IMR-90 (cell line): ENCODE measurements around the gene AGTR1. TPM values are rescaled to one million over a fixed set of nuclear protein-coding genes. Genes with fewer than 3 reads are reported as not detected.

Experiments used
- ATAC-seq: fragments of 200-7000 bp; cut with Tn5 transposase; 2 replicates; pipeline ENCODE4 v1.9.1; 2020; ENCODE audit warnings: low read depth, mild to moderate bottlenecking, moderate library complexity
- BruUV-seq: library from RNA; stranded (reverse); fragments of 400-500 nt; replicated peaks from 2 replicates; lab custom pipeline; 2021; lab: Mats Ljungman, UMichigan
- CTCF ChIA-PET: fragments of 300-600 bp; formaldehyde crosslinking; extraction: SDS; loops from one replicate; lab custom pipeline; 2021; ENCODE audit warnings: antibody characterized with exemption; lab: Yijun Ruan, JAX
- POLR2A ChIA-PET: fragments of 300-600 bp; sonication (Branson Sonifier 250); formaldehyde crosslinking; loops from one replicate; lab custom pipeline; 2022; ENCODE audit warnings: antibody characterized with exemption; ENCODE audit not compliant: unreplicated experiment; lab: Charles Lee
- DNase-seq: peaks from one replicate; pipeline ENCODE4 v3.0.0; 2013
- H2AFZ ChIP-seq: replicated peaks from 2 replicates; pipeline ENCODE3; 2013; ENCODE audit warnings: low read length, mild to moderate bottlenecking; ENCODE audit not compliant: poor library complexity
- H2AK5ac ChIP-seq: 2 replicates; pipeline ENCODE4 v1.6.1; 2013; ENCODE audit warnings: low read depth, low read length, inconsistent platforms
- H2AK9ac ChIP-seq: replicated peaks from 2 replicates; pipeline ENCODE3; 2013; ENCODE audit warnings: mild to moderate bottlenecking, low read depth, low read length, moderate library complexity; ENCODE audit not compliant: poor library complexity
- H2BK120ac ChIP-seq: 2 replicates; pipeline ENCODE4 v1.6.1; 2013; ENCODE audit warnings: low read depth, low read length, inconsistent platforms
- H2BK15ac ChIP-seq: 3 replicates; pipeline ENCODE4 v1.6.1; 2013; ENCODE audit warnings: low read depth, low read length, inconsistent platforms
- H2BK20ac ChIP-seq: 2 replicates; pipeline ENCODE4 v1.6.1; 2013; ENCODE audit warnings: low read depth, mild to moderate bottlenecking, inconsistent platforms, low read length, moderate library complexity
- H2BK5ac ChIP-seq: 2 replicates; pipeline ENCODE4 v1.6.1; 2013; ENCODE audit warnings: mild to moderate bottlenecking, low read depth, low read length, inconsistent platforms; ENCODE audit not compliant: poor library complexity, severe bottlenecking
- H3K14ac ChIP-seq: replicated peaks from 2 replicates; pipeline ENCODE4 v1.6.1; 2013; ENCODE audit warnings: low read depth, low read length, inconsistent platforms
- H3K18ac ChIP-seq: 2 replicates; pipeline ENCODE4 v1.6.1; 2013; ENCODE audit warnings: low read depth, low read length, control low read depth
- H3K23ac ChIP-seq: 2 replicates; pipeline ENCODE4 v1.6.1; 2013; ENCODE audit warnings: low read depth, low read length, inconsistent platforms
- H3K27ac ChIP-seq: 2 replicates; pipeline ENCODE4 v1.5.1; 2013; ENCODE audit warnings: mild to moderate bottlenecking, control low read depth, low read length; ENCODE audit not compliant: insufficient read depth
- H3K27me3 ChIP-seq: 2 replicates; pipeline ENCODE4 v1.6.1; 2013; ENCODE audit warnings: low read length; ENCODE audit not compliant: control insufficient read depth, insufficient read depth
- H3K36me3 ChIP-seq: 2 replicates; pipeline ENCODE4 v1.6.1; 2013; ENCODE audit warnings: low read length, mixed read lengths; ENCODE audit not compliant: control insufficient read depth, insufficient read depth
- H3K4ac ChIP-seq: 2 replicates; pipeline ENCODE4 v1.6.1; 2013; ENCODE audit warnings: low read depth, low read length, inconsistent platforms
- H3K4me1 ChIP-seq: 2 replicates; pipeline ENCODE4 v1.6.1; 2013; ENCODE audit warnings: low read length, mixed read lengths; ENCODE audit not compliant: control insufficient read depth, insufficient read depth
- H3K4me2 ChIP-seq: 2 replicates; pipeline ENCODE4 v1.6.1; 2013; ENCODE audit warnings: low read depth, mild to moderate bottlenecking, control low read depth, low read length, moderate library complexity
- H3K4me3 ChIP-seq: 2 replicates; pipeline ENCODE4 v1.5.1; 2013; ENCODE audit warnings: low read depth, mild to moderate bottlenecking, control low read depth, low read length, moderate library complexity; ENCODE audit not compliant: insufficient read depth
- H3K56ac ChIP-seq: 2 replicates; pipeline ENCODE4 v1.6.1; 2013; ENCODE audit warnings: low read length, inconsistent platforms; ENCODE audit not compliant: insufficient read depth; ENCODE audit errors: extremely low read depth
- H3K79me1 ChIP-seq, 2 experiments: 2 replicates each; pipeline ENCODE4 v1.6.1; 2013; ENCODE audit warnings: low read length in 2 of 2, inconsistent platforms in 1 of 2, low read depth in 1 of 2
- H3K9ac ChIP-seq: 2 replicates; pipeline ENCODE4 v1.6.1; 2013; ENCODE audit warnings: low read depth, low read length, control low read depth
- H3K9me1 ChIP-seq: 2 replicates; pipeline ENCODE4 v1.6.1; 2013; ENCODE audit warnings: low read length, inconsistent platforms; ENCODE audit not compliant: insufficient read depth
- H3K9me3 ChIP-seq: 2 replicates; pipeline ENCODE4 v1.6.1; 2013; ENCODE audit warnings: low read length; ENCODE audit not compliant: control insufficient read depth, insufficient read depth
- H4K20me1 ChIP-seq: 2 replicates; pipeline ENCODE4 v1.6.1; 2013; ENCODE audit warnings: low read length, inconsistent platforms; ENCODE audit not compliant: insufficient read depth
- H4K5ac ChIP-seq: 2 replicates; pipeline ENCODE4 v1.6.1; 2013; ENCODE audit warnings: mild to moderate bottlenecking, low read depth, low read length, control low read depth
- H4K8ac ChIP-seq, 2 experiments: 2 replicates each; pipeline ENCODE4 v1.6.1; 2013; ENCODE audit warnings: low read depth in 2 of 2, low read length in 2 of 2, control low read depth in 1 of 2, inconsistent platforms in 1 of 2
- H4K91ac ChIP-seq: 2 replicates; pipeline ENCODE4 v1.6.1; 2013; ENCODE audit warnings: low read depth, low read length, inconsistent platforms; ENCODE audit not compliant: insufficient read depth
- CHD1 ChIP-seq: IDR thresholded peaks from 2 replicates; pipeline ENCODE4 v1.6.1; 2012; ENCODE audit warnings: low read depth, low read length, improper control_type of control experiment
- MAZ ChIP-seq: IDR thresholded peaks from 2 replicates; pipeline ENCODE4 v1.6.1; 2012; ENCODE audit warnings: low read depth, mild to moderate bottlenecking, low read length, improper control_type of control experiment, moderate library complexity, borderline replicate concordance
- MXI1 ChIP-seq: IDR thresholded peaks from 2 replicates; pipeline ENCODE4 v1.6.1; 2012; ENCODE audit warnings: low read depth, mild to moderate bottlenecking, low read length, moderate library complexity, borderline replicate concordance
- POLR2A ChIP-seq: IDR thresholded peaks from 2 replicates; pipeline ENCODE4 v1.6.1; 2012; ENCODE audit warnings: mild to moderate bottlenecking, low read depth, low read length
- RFX5 ChIP-seq: IDR thresholded peaks from 2 replicates; pipeline ENCODE4 v1.8.0; 2012; ENCODE audit warnings: low read depth, mild to moderate bottlenecking, low read length, moderate library complexity
- SMC3 ChIP-seq: fragments of 150-350 bp; IDR thresholded peaks from 2 replicates; pipeline ENCODE4 v1.6.1; 2016; ENCODE audit warnings: low read depth, mild to moderate bottlenecking, antibody characterized with exemption, low read length, moderate library complexity
- WGBS, 2 experiments: methylation state at CpG; one replicate each; pipeline versions ENCODE4 v1.1.5 to v1.1.7; 2013; ENCODE audit warnings: missing lambda C conversion rate in 2 of 2; ENCODE audit not compliant: insufficient read length in 1 of 2; ENCODE audit errors: extremely low coverage in 2 of 2; 5-methylcytosine and 5-hydroxymethylcytosine counted together
- dilution Hi-C: fragments of 300-500 bp; cut with HindIII; formaldehyde crosslinking; loops from one replicate; pipeline ENCODE4 v1.14.3; 2018; ENCODE audit warnings: low sequenced_read_pairs; ENCODE audit not compliant: unreplicated experiment
- in situ Hi-C: fragments of 300-500 bp; cut with MboI; formaldehyde crosslinking; loops from 3 replicates; pipeline ENCODE4 v1.14.3; 2019; ENCODE audit warnings: low sequenced_read_pairs, inconsistent platforms, mixed read lengths
- intact Hi-C: fragments of 100-400 bp; cut with micrococcal nuclease; formaldehyde crosslinking; loops from 2 replicates; pipeline ENCODE4 v1.10.0; 2022
- microRNA-seq, 2 experiments: library from miRNA; stranded (forward) in 1 of 2; unstranded in 1 of 2; fragments of 10-50 nt in 1 of 2; fragments of <30 nt in 1 of 2; gene quantifications in 1 of 2; microRNA quantifications in 1 of 2; one replicate each; pipeline versions ENCODE3 to v1.1.0; 2013 to 2020; ENCODE audit not compliant: insufficient read depth in 1 of 2, insufficient read length in 1 of 2, unreplicated experiment in 1 of 2
- polyA plus RNA-seq, 3 experiments: library from polyadenylated mRNA; depleted of rRNA; stranded (reverse); fragments of >200 nt; gene quantifications; 2 replicates each; pipeline ENCODE4 v1.2.3, GENCODE V29; 2012; ENCODE audit warnings: low replicate concordance in 1 of 3
- small RNA-seq, 5 experiments: library from RNA; depleted of rRNA; stranded (forward); fragments of <200 nt; gene quantifications; one replicate each; pipeline ENCODE3, GENCODE V24; 2012
- total RNA-seq: library from RNA; depleted of rRNA; stranded (reverse); fragments of >200 nt; gene quantifications from 2 replicates; pipeline ENCODE4 v1.2.3, GENCODE V29; 2012; rRNA removed
- TF ChIP-seq, protein P1 (sequence below): fragments of 150-350 bp; IDR thresholded peaks from 2 replicates; pipeline ENCODE4 v1.6.1; 2017; ENCODE audit warnings: mild to moderate bottlenecking, antibody characterized with exemption, low read length, low read depth

Gene AGTR1
- total and polyA plus RNA-seq, 2 of the 4 experiments (the other 2 are of a cell fraction) = 2.2 to 2.7 TPM

DNA sequence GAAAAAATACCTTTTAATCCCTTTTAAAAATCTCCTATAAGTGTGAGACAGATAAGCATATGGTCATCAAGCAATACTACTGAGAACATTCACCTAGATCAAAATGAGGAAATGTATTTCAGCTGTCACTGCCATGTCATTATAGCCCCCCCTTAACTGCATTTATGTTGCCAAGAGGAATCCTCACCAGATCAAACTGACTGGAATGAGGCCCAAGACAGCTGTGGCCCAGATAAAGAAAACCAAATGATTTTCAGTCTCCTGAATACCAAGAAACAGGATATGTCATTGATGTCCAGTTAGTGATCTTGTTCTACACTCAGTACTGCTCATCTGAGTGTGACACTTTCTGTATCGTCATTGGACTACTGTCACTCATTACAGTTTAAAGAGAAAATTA is 94.8 kb downstream of the AGTR1 start:
- no peak overlapping the region for H2AK9ac ChIP-seq
- no CpG with 5 or more reads among the region's 1 CpG for WGBS, 2 experiments
- H4K91ac ChIP-seq = no peak overlapping the region
- no peak overlapping the region for H3K27ac ChIP-seq
- H3K79me1 ChIP-seq = no peaks in the 10 kb centered on the region
- no peaks in the 10 kb centered on the region for H3K9me3 ChIP-seq
- no peak overlapping the region for H3K4me3 ChIP-seq
- DNase-seq (no peak), ATAC-seq (no peak)
- no peak overlapping the region for H3K4ac ChIP-seq
- no peaks in the 10 kb centered on the region for H3K9me1 ChIP-seq
- H3K4me2 ChIP-seq = no peak overlapping the region
- no peak overlapping the region for H2BK120ac ChIP-seq
- H4K5ac ChIP-seq = no peak overlapping the region
- intact Hi-C loops = no loop called here
- no peak overlapping the region for H2AFZ ChIP-seq
- H3K4me1 ChIP-seq = no peaks in the 10 kb centered on the region
- CTCF ChIA-PET = no interaction called here
- dilution Hi-C loops = no loop called here
- no peak overlapping the region for H3K14ac ChIP-seq
- TF ChIP-seq MAZ (no peak), CHD1 (no peak), MXI1 (no peak), POLR2A (no peak), RFX5 (no peak), SMC3 (no peak)
- TF ChIP-seq, protein P1, sequence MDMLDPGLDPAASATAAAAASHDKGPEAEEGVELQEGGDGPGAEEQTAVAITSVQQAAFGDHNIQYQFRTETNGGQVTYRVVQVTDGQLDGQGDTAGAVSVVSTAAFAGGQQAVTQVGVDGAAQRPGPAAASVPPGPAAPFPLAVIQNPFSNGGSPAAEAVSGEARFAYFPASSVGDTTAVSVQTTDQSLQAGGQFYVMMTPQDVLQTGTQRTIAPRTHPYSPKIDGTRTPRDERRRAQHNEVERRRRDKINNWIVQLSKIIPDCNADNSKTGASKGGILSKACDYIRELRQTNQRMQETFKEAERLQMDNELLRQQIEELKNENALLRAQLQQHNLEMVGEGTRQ = no peak
- no peak overlapping the region for H3K18ac ChIP-seq
- no TSS peak for BruUV-seq
- no peak overlapping the region for H3K23ac ChIP-seq
- no peak overlapping the region for H3K9ac ChIP-seq
- no peak overlapping the region for H2BK5ac ChIP-seq
- POLR2A ChIA-PET = no interaction called here
- H4K8ac ChIP-seq = no peak overlapping the region
- no peak overlapping the region for H2BK20ac ChIP-seq
- H2AK5ac ChIP-seq = no peak overlapping the region
- H3K56ac ChIP-seq = no peak overlapping the region
- H2BK15ac ChIP-seq = no peak overlapping the region
- no peaks in the 10 kb centered on the region for H4K20me1 ChIP-seq
- in situ Hi-C loops = no loop called here
- no peaks in the 10 kb centered on the region for H3K36me3 ChIP-seq
- peaks cover 3% of the 10 kb centered on the region; the same call in 1 of the 2 replicates for H3K27me3 ChIP-seq

Small RNAs within 50 kb of the gene (microRNA-seq; reads per million reads assigned to microRNA genes)
- gene RPL38P1 (ENCODE audit: insufficient read depth, insufficient read length) = not detected

Small RNAs within 50 kb of the gene (small RNA-seq; reads per million reads assigned to genes)
- gene RPL38P1 = 0 reads per million in 5 experiments

Other genes starting within 250 kb of the AGTR1 start
- gene CPB1, start 129.9 kb downstream of the AGTR1 start, total RNA-seq = not detected in 2 replicates
- not detected in 2 replicates for gene CPB1, start 129.9 kb downstream of the AGTR1 start, polyA plus RNA-seq (2012; rRNA removed)
- 0.28 TPM in 1 of 2 replicates, not detected in the other for gene CPA3, start 167.4 kb downstream of the AGTR1 start, total RNA-seq
- gene CPA3, start 167.4 kb downstream of the AGTR1 start, polyA plus RNA-seq (2012; rRNA removed) = 0.07 and 0.09 TPM in 2 replicates